GM12878 (cell line): ENCODE data around the gene RMDN3. TPM values are rescaled to one million over a fixed set of nuclear protein-coding genes. Genes with fewer than 3 reads are reported as not detected.

Experiments used
- ATAC-seq: fragments of 200-7000 bp; cut with Tn5 transposase; 3 replicates; pipeline ENCODE4 v1.9.1; 2020; ENCODE audit warnings: mild to moderate bottlenecking, moderate library complexity
- BruUV-seq: library from RNA; stranded (reverse); fragments of 400-500 nt; replicated peaks from 2 replicates; lab custom pipeline; 2021; lab: Mats Ljungman, UMichigan
- CTCF ChIA-PET: fragments of 300-600 bp; sonication (Branson Sonifier 250); formaldehyde crosslinking; extraction: SDS; loops from one replicate; lab custom pipeline; 2021; ENCODE audit warnings: inconsistent platforms; lab: Yijun Ruan, JAX
- POLR2A ChIA-PET: fragments of 350-600 bp; formaldehyde crosslinking; extraction: SDS; loops from one replicate; lab custom pipeline; 2021; ENCODE audit warnings: inconsistent platforms; lab: Charles Lee
- RAD21 ChIA-PET: fragments of 300-600 bp; sonication (Branson Sonifier 250); formaldehyde crosslinking; loops from one replicate; lab custom pipeline; 2023; ENCODE audit warnings: antibody characterized with exemption; ENCODE audit not compliant: unreplicated experiment; lab: Charles Lee
- SMC1A ChIA-PET: fragments of 300-600 bp; sonication (Branson Sonifier 250); formaldehyde crosslinking; loops from one replicate; lab custom pipeline; 2023; ENCODE audit not compliant: unreplicated experiment, uncharacterized antibody; lab: Charles Lee
- DNase-seq: peaks from one replicate; pipeline ENCODE4 v3.0.0-alpha.2; 2011; ENCODE audit warnings: low read depth, low spot score
- FAIRE-seq: peaks from 3 replicates; lab custom pipeline; 2011; peaks lifted over from hg19 to GRCh38; lab: Jason Lieb, UNC
- H2AFZ ChIP-seq: 2 replicates; pipeline ENCODE4 v1.6.0; 2011; ENCODE audit warnings: low read depth, low read length, control low read depth; ENCODE audit not compliant: control insufficient read depth
- H3K27ac ChIP-seq: 2 replicates; pipeline ENCODE4 v1.5.1; 2011; ENCODE audit warnings: control low read depth; ENCODE audit not compliant: control insufficient read depth, insufficient read depth
- H3K27me3 ChIP-seq, 2 experiments: replicated peaks in 1 of 2; 2 replicates each; pipeline versions ENCODE4 v1.6.0 to v1.6.1; 2011; ENCODE audit warnings: low read length in 1 of 2; ENCODE audit not compliant: control insufficient read depth in 2 of 2, insufficient read depth in 2 of 2
- H3K36me3 ChIP-seq, 2 experiments: 2 replicates each; pipeline ENCODE4 v1.5.1; 2011; ENCODE audit warnings: low read length in 1 of 2; ENCODE audit not compliant: control insufficient read depth in 2 of 2, insufficient read depth in 2 of 2
- H3K4me1 ChIP-seq: 2 replicates; pipeline ENCODE4 v1.6.1; 2011; ENCODE audit warnings: mild to moderate bottlenecking, low read length, moderate library complexity, mixed read lengths; ENCODE audit not compliant: control insufficient read depth, insufficient read depth
- H3K4me2 ChIP-seq: 2 replicates; pipeline ENCODE4 v1.6.0; 2011; ENCODE audit warnings: control low read depth; ENCODE audit not compliant: control insufficient read depth, insufficient read depth
- H3K4me3 ChIP-seq: fragments of 200-600 bp; sonication (generic); 2 replicates; pipeline ENCODE4 v1.5.1; 2016
- H3K79me2 ChIP-seq: 2 replicates; pipeline ENCODE4 v1.6.0; 2011; ENCODE audit warnings: low read length; ENCODE audit not compliant: control insufficient read depth, insufficient read depth
- H3K9ac ChIP-seq: 2 replicates; pipeline ENCODE4 v1.8.0; 2011; ENCODE audit warnings: low read length, control low read depth, mixed read lengths; ENCODE audit not compliant: control insufficient read depth, insufficient read depth
- H3K9me3 ChIP-seq: replicated peaks from 3 replicates; pipeline ENCODE4 v1.5.1; 2011; ENCODE audit warnings: mild to moderate bottlenecking, low read length; ENCODE audit not compliant: control insufficient read depth, insufficient read depth
- H4K20me1 ChIP-seq: 2 replicates; pipeline ENCODE4 v1.6.0; 2011; ENCODE audit not compliant: control insufficient read depth, insufficient read depth
- BCL11A ChIP-seq: IDR thresholded peaks from 2 replicates; pipeline ENCODE4 v1.6.1; 2011; ENCODE audit warnings: low read depth, low read length
- EZH2 ChIP-seq: IDR thresholded peaks from 2 replicates; pipeline ENCODE4 v1.6.1; 2012; ENCODE audit warnings: low read depth, mild to moderate bottlenecking, control low read depth, inconsistent platforms, low read length, borderline replicate concordance; ENCODE audit not compliant: control insufficient read depth
- HDAC2 ChIP-seq: fragments of 200-600 bp; sonication (generic); IDR thresholded peaks from 2 replicates; pipeline ENCODE4 v1.6.1; 2017
- IKZF1 ChIP-seq: fragments of 450-650 bp; conservative IDR thresholded peaks from 2 replicates; pipeline ENCODE4 v1.6.1; 2017; ENCODE audit warnings: antibody characterized with exemption, mild to moderate bottlenecking
- MTA3 ChIP-seq: IDR thresholded peaks from 2 replicates; pipeline ENCODE4 v1.6.1; 2012; ENCODE audit warnings: low read length, inconsistent platforms, borderline replicate concordance
- PRDM15 ChIP-seq: fragments of 450-650 bp; formaldehyde crosslinking; IDR thresholded peaks from 2 replicates; pipeline ENCODE4 v1.4.0; 2020; ENCODE audit warnings: mild to moderate bottlenecking, moderate library complexity
- SMAD5 ChIP-seq: IDR thresholded peaks from 2 replicates; pipeline ENCODE4 v1.6.1; 2016; ENCODE audit warnings: antibody characterized with exemption, low read depth
- TCF12 ChIP-seq: IDR thresholded peaks from 2 replicates; pipeline ENCODE4 v1.6.1; 2011; ENCODE audit warnings: low read depth, mild to moderate bottlenecking, low read length
- ZBED1 ChIP-seq: IDR thresholded peaks from 2 replicates; pipeline ENCODE4 v1.6.1; 2016; ENCODE audit warnings: borderline replicate concordance
- ZNF592 ChIP-seq: fragments of 450-650 bp; IDR thresholded peaks from 2 replicates; pipeline ENCODE4 v1.6.1; 2017; ENCODE audit warnings: mild to moderate bottlenecking, moderate library complexity
- ZSCAN29 ChIP-seq: fragments of 450-650 bp; IDR thresholded peaks from 2 replicates; pipeline ENCODE4 v1.6.1; 2017; ENCODE audit warnings: mild to moderate bottlenecking, moderate library complexity
- WGBS: methylation state at CpG from one replicate; pipeline ENCODE4 v1.1.6; 2016; ENCODE audit warnings: low lambda C conversion rate; ENCODE audit not compliant: insufficient replicate concordance, insufficient coverage; ENCODE audit errors: missing lambda C conversion rate; 5-methylcytosine and 5-hydroxymethylcytosine counted together
- in situ Hi-C: fragments of 300-500 bp; cut with MboI; formaldehyde crosslinking; loops from 9 replicates; pipeline ENCODE4 v1.14.3; 2018; ENCODE audit warnings: mixed read lengths
- intact Hi-C: fragments of 100-400 bp; cut with micrococcal nuclease; formaldehyde crosslinking; loops from one replicate; pipeline ENCODE4 v1.14.2; 2022; ENCODE audit not compliant: unreplicated experiment
- polyA plus RNA-seq, 11 experiments: library from polyadenylated mRNA; depleted of rRNA in 4 of 11; unstranded in 6 of 11; stranded (reverse) in 5 of 11; fragments of >200 nt; fragmentation: Nextera tagmentation in 4 of 11; fragmentation: Illumina TruSeq in 1 of 11; extraction: Ambion mirVana in 4 of 11; extraction: Trizol in 1 of 11; gene quantifications; 1 replicate in 1 of 11; 2 replicates in 10 of 11; pipeline versions ENCODE4 v1.2.1 to v1.2.3, GENCODE V29; 2011 to 2016; ENCODE audit warnings: inconsistent platforms in 2 of 11, missing spikeins in 2 of 11, low read depth in 1 of 11
- total RNA-seq, 4 experiments: library from RNA; depleted of rRNA in 3 of 4; stranded (reverse); fragments of >200 nt in 3 of 4; fragmentation: Illumina TruSeq in 1 of 4; extraction: Trizol in 1 of 4; gene quantifications; 2 replicates each; pipeline versions ENCODE4 v1.2.1 to v1.2.3, GENCODE V29; 2013 to 2021
- TF ChIP-seq, protein P1 (sequence below): IDR thresholded peaks from 2 replicates; pipeline ENCODE4 v1.6.1; 2011; ENCODE audit warnings: mild to moderate bottlenecking, low read depth, low read length, moderate library complexity; ENCODE audit not compliant: insufficient replicate concordance
- TF ChIP-seq, protein P2 (sequence below): fragments of 450-650 bp; IDR thresholded peaks from 2 replicates; pipeline ENCODE4 v1.6.1; 2017; ENCODE audit warnings: borderline replicate concordance

RMDN3 gene
- total and polyA plus RNA-seq, 10 of the 15 experiments (the other 5 are each of a cell fraction or from before 2014, with no cell fraction given), result 5.7 to 44.4 (median 20.3) TPM

DNA sequence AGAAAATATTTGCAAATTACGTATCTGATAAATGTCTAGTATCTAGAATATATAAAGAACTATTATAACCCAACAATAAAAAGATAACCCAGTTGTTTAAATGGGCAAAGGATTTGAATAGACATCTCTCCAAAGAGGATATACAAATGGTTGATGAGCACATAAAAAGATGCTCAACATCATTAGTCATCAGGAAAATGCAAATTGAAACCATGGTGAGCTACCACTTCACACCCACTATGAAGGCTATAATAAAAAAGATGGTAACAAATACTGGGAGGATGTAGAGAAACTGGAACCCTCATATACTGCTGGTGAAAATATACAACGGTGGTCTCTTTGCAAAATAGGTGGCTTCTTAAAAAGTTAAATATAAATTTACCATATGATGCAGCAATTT is 32.1 kb downstream of the RMDN3 start:
- H3K4me2 ChIP-seq, result no peak overlapping the region
- POLR2A ChIA-PET, result interaction anchor here (0.7 kb wide), 1 partner anchor 46 kb away, joined by 4 read pairs; no protein-coding TSS in a partner anchor
- DNase-seq (no peak), FAIRE-seq (no peak), ATAC-seq (no peak)
- no peaks in the 10 kb centered on the region for H3K79me2 ChIP-seq
- no peaks in the 10 kb centered on the region for H3K27me3 ChIP-seq
- no peaks in the 10 kb centered on the region for H3K9me3 ChIP-seq
- H4K20me1 ChIP-seq, result no peaks in the 10 kb centered on the region
- no peak overlapping the region for H3K9ac ChIP-seq
- no peak overlapping the region for H2AFZ ChIP-seq
- intact Hi-C loops (no loop called here), in situ Hi-C loops (no loop called here)
- no peak overlapping the region for H3K4me3 ChIP-seq
- SMC1A ChIA-PET, result interaction anchor here (0.8 to 1.2 kb wide), 5 partner anchors 9 to 63 kb away, joined by 3 to 6 read pairs (median 3); no protein-coding TSS in a partner anchor
- H3K27ac ChIP-seq, result no peak overlapping the region
- RAD21 ChIA-PET, result interaction anchor here (1.1 to 1.3 kb wide), 3 partner anchors 15 to 203 kb away, joined by 3 to 4 read pairs (median 3); no protein-coding TSS in a partner anchor
- CTCF ChIA-PET, result interaction anchor here (0.6 to 2.0 kb wide), 3 partner anchors 10 to 20 kb away, joined by 3 to 5 read pairs (median 3); no protein-coding TSS in a partner anchor
- H3K36me3 ChIP-seq, result peaks cover 0 to 1% of the 10 kb centered on the region in 2 experiments; a peak in 2 of 4 replicates
- H3K4me1 ChIP-seq, result no peaks in the 10 kb centered on the region
- BruUV-seq, result TSS peak; percentile 50
- WGBS, result 50% methylated on average over 2 of the region's 2 CpGs
- TF ChIP-seq EZH2, result no peak
- no peak for TF ChIP-seq ZNF592
- no peak for TF ChIP-seq SMAD5
- TF ChIP-seq ZBED1, result no peak
- no peak for TF ChIP-seq TCF12
- TF ChIP-seq, protein P1, sequence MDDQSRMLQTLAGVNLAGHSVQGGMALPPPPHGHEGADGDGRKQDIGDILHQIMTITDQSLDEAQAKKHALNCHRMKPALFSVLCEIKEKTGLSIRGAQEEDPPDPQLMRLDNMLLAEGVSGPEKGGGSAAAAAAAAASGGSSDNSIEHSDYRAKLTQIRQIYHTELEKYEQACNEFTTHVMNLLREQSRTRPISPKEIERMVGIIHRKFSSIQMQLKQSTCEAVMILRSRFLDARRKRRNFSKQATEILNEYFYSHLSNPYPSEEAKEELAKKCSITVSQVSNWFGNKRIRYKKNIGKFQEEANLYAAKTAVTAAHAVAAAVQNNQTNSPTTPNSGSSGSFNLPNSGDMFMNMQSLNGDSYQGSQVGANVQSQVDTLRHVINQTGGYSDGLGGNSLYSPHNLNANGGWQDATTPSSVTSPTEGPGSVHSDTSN, result no peak
- TF ChIP-seq HDAC2, result no peak
- TF ChIP-seq BCL11A, result no peak
- TF ChIP-seq, protein P2, sequence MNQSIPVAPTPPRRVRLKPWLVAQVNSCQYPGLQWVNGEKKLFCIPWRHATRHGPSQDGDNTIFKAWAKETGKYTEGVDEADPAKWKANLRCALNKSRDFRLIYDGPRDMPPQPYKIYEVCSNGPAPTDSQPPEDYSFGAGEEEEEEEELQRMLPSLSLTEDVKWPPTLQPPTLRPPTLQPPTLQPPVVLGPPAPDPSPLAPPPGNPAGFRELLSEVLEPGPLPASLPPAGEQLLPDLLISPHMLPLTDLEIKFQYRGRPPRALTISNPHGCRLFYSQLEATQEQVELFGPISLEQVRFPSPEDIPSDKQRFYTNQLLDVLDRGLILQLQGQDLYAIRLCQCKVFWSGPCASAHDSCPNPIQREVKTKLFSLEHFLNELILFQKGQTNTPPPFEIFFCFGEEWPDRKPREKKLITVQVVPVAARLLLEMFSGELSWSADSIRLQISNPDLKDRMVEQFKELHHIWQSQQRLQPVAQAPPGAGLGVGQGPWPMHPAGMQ, result no peak
- TF ChIP-seq PRDM15 (CRISPR knock-in tag), result no peak
- no peak for TF ChIP-seq IKZF1
- TF ChIP-seq MTA3, result no peak
- TF ChIP-seq ZSCAN29, result no peak
